ENCODE results near the gene VWA3B. TPM values are rescaled to one million over a fixed set of nuclear protein-coding genes. Genes with fewer than 3 reads are reported as not detected.

The VWA3B gene
- total RNA-seq, 1 donor from 2014 or later: not detected

- Mint-ChIP-seq H3K27me3 (ENCODE audit: low read depth) (peaks cover 31% of the 10 kb centered on the region), H3K9me3 (ENCODE audit: low read depth) (no peaks in the 10 kb centered on the region), H3K4me3 (ENCODE audit: unreplicated experiment) (no peak overlapping the region), H3K36me3 (ENCODE audit: low read depth) (no peaks in the 10 kb centered on the region), H3K27ac (ENCODE audit: unreplicated experiment) (no peak overlapping the region), H3K4me1 (ENCODE audit: low read depth) (peaks cover 9% of the 10 kb centered on the region)
- no peak for DNase-seq (ENCODE audit: low spot score)
- TF ChIP-seq CTCF (IDR thresholded peaks at IDR 0.05): no peak
Measured at GRCh38 chr2:98153481-98153880, 66.5 kb downstream of the VWA3B start.

DNA sequence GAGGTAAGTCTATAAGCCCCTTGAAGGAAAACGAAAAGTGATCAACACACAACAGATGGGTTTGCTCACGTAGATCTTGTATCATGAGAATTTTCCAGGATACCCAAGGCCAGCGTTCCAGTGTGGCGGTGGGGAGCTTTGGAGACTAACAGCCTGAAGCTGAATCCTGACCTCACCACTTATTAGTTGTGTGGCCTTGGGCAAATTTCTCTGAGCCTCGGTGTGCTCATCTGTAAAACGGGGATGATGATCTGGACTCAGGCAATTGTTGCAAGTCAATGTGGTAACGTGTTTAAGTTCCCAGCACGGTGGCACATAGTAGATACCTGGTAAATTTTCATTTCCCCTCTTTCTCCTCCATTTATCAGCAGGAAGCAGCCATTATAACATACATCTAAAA, 68.3 kb downstream of the VWA3B start:
- Mint-ChIP-seq H3K4me1 (ENCODE audit: low read depth) (peaks cover 9% of the 10 kb centered on the region), H3K36me3 (ENCODE audit: low read depth) (no peaks in the 10 kb centered on the region), H3K9me3 (ENCODE audit: low read depth) (no peaks in the 10 kb centered on the region), H3K4me3 (ENCODE audit: unreplicated experiment) (no peak overlapping the region), H3K27ac (ENCODE audit: unreplicated experiment) (no peak overlapping the region), H3K27me3 (ENCODE audit: low read depth) (peaks cover 35% of the 10 kb centered on the region)
- TF ChIP-seq CTCF (IDR thresholded peaks at IDR 0.05): no peak
- DNase-seq (ENCODE audit: low spot score): no peak

DNA sequence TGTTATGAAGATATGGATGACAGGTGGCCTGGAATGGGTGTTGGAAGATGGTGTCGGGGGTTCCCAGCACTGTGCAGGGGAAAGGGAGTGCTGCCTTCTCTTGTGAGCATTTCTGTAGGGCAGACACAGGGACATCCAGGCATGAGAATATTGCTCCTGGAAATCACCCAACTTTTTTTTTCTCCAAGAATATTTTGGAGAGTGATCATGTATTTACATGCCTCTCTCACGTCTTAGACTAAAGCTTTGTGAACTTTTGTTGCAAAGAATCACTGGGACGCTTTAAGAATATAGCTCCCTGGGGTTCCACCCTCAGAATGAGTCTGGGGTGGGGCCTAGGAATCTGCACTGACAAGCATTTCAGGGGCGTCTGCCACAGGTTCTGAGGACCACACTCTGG, 68.7 kb downstream of the VWA3B start:
- peaks cover 13% of the 10 kb centered on the region for H3K4me1 Mint-ChIP-seq (ENCODE audit: low read depth)
- H3K4me3 Mint-ChIP-seq (ENCODE audit: unreplicated experiment): no peak overlapping the region
- H3K36me3 Mint-ChIP-seq (ENCODE audit: low read depth): no peaks in the 10 kb centered on the region
- TF ChIP-seq CTCF (IDR thresholded peaks at IDR 0.05): no peak
- H3K27me3 Mint-ChIP-seq (ENCODE audit: low read depth): peaks cover 36% of the 10 kb centered on the region
- H3K9me3 Mint-ChIP-seq (ENCODE audit: low read depth): no peaks in the 10 kb centered on the region
- H3K27ac Mint-ChIP-seq (ENCODE audit: unreplicated experiment): no peak overlapping the region
- no peak for DNase-seq (ENCODE audit: low spot score)

DNA sequence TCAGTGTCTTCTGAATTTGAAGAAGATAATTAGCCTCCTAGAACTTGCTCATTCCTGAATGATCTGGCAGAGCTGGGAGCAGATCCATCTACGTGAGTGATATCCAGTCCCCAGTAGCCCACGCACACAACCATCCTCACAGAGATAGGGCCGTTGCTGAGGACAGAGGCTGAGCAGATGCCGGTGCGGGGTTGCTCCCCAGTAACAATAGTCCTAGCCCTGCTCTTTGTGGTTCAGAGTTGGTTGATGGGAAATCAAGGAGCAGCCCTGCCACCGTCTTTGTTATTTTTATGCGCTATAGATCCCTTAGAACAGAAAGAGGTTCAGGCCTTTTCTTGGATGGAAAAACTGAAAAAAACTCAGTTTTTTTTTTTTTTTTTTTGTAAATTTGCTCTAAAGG, 69.3 kb downstream of the VWA3B start:
- no peak for TF ChIP-seq CTCF (IDR thresholded peaks at IDR 0.05)

DNA sequence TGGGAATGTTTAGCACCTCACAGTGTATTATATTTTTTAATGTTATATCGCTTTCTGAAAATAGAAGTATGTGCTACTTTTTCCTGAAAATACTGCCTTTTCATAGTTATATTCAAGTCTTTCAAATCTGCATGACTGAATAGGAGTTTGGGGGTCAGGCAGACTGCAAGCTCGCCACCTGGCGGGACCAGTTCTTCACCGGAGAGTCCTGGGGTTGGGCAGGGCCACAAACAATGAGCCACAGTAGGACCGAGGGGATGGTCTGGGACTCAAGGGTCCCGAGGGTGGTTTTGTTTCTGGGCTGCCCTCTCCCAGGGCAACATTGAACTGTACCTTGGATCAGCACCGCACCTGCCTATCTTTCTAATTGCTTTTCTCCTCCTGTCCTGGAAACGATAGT, 70.6 kb downstream of the VWA3B start:
- H3K27ac Mint-ChIP-seq (ENCODE audit: unreplicated experiment): no peak overlapping the region
- H3K4me3 Mint-ChIP-seq (ENCODE audit: unreplicated experiment): no peak overlapping the region
- no peak for DNase-seq (ENCODE audit: low spot score)
- TF ChIP-seq CTCF (IDR thresholded peaks at IDR 0.05): peak; percentile 10
- peaks cover 16% of the 10 kb centered on the region for H3K4me1 Mint-ChIP-seq (ENCODE audit: low read depth)
- no peaks in the 10 kb centered on the region for H3K36me3 Mint-ChIP-seq (ENCODE audit: low read depth)
- peaks cover 33% of the 10 kb centered on the region for H3K27me3 Mint-ChIP-seq (ENCODE audit: low read depth)
- H3K9me3 Mint-ChIP-seq (ENCODE audit: low read depth): no peaks in the 10 kb centered on the region

More for the DNA sequence above, 69.3 kb downstream of the VWA3B start:
- no peak overlapping the region for H3K4me3 Mint-ChIP-seq (ENCODE audit: unreplicated experiment)
- no peaks in the 10 kb centered on the region for H3K9me3 Mint-ChIP-seq (ENCODE audit: low read depth)
- DNase-seq (ENCODE audit: low spot score): no peak
- H3K27me3 Mint-ChIP-seq (ENCODE audit: low read depth): peaks cover 36% of the 10 kb centered on the region
- no peak overlapping the region for H3K27ac Mint-ChIP-seq (ENCODE audit: unreplicated experiment)
- H3K36me3 Mint-ChIP-seq (ENCODE audit: low read depth): no peaks in the 10 kb centered on the region
- peaks cover 14% of the 10 kb centered on the region for H3K4me1 Mint-ChIP-seq (ENCODE audit: low read depth)
